Uterus (tissue), 4 donors: ENCODE measurements around the gene RMND5B. TPM values are rescaled to one million over a fixed set of nuclear protein-coding genes. Genes with fewer than 3 reads are reported as not detected.

ENCODE experiments used
- DNase-seq, 2 donors: peaks; one replicate each; pipeline ENCODE4 v3.0.0-alpha.2; 2019 to 2020
- H3K27ac ChIP-seq, 2 donors: fragments of 200-600 bp; sonication (generic); 1 replicate in 1 of 2; 2 replicates in 1 of 2; pipeline ENCODE4 v1.5.1; 2016 to 2018
- H3K27me3 ChIP-seq, 2 donors: fragments of 200-600 bp; sonication (generic); one replicate each; pipeline ENCODE4 v1.5.1; 2018 to 2019; ENCODE audit warnings: control low read depth in 1 of 2
- H3K36me3 ChIP-seq, 2 donors: fragments of 200-600 bp; sonication (generic); one replicate each; pipeline ENCODE4 v1.5.1; 2019; ENCODE audit warnings: control low read depth in 1 of 2
- H3K4me1 ChIP-seq, 2 donors: fragments of 200-600 bp; sonication (generic); one replicate each; pipeline ENCODE4 v1.5.1; 2018 to 2019; ENCODE audit warnings: control low read depth in 1 of 2
- H3K4me3 ChIP-seq, 2 donors: fragments of 200-600 bp; sonication (generic); 1 replicate in 1 of 2; 2 replicates in 1 of 2; pipeline ENCODE4 v1.5.1; 2018 to 2019; ENCODE audit warnings: mild to moderate bottlenecking in 1 of 2
- H3K9me3 ChIP-seq, 2 donors: fragments of 200-600 bp; sonication (generic); one replicate each; pipeline ENCODE4 v1.5.1; 2019; ENCODE audit warnings: control low read depth in 1 of 2
- CTCF ChIP-seq, 4 experiments: fragments of 200-600 bp in 2 of 4; fragments of 450-650 bp in 2 of 4; sonication (generic) in 2 of 4; IDR thresholded peaks; one replicate each; pipeline ENCODE4 v1.5.1; 2016 to 2019; ENCODE audit warnings: antibody characterized with exemption in 4 of 4, mild to moderate bottlenecking in 2 of 4, moderate library complexity in 1 of 4
- POLR2A ChIP-seq, 2 donors: fragments of 450-650 bp; IDR thresholded peaks; one replicate each; pipeline ENCODE4 v1.6.1; 2016; ENCODE audit warnings: antibody characterized with exemption in 2 of 2, mild to moderate bottlenecking in 1 of 2, moderate library complexity in 1 of 2
- intact Hi-C: fragments of 100-400 bp; cut with DNase I; formaldehyde crosslinking; loops from one replicate; pipeline ENCODE4 v1.15.1; 2023; ENCODE audit warnings: low total_unique reads
- total RNA-seq, 4 donors: library from RNA; depleted of rRNA in 3 of 4; stranded (reverse); fragments of >200 nt in 3 of 4; gene quantifications; one replicate each; pipeline versions ENCODE4 v1.1.0 to v1.2.4, GENCODE V29; 2014 to 2023
- donor health status: DM: yes; HTN: yes; CAD: no.

RMND5B gene
- total RNA-seq, 4 donors from 2014 or later = 29.7 to 52.3 (median 39.9) TPM

- Histone ChIP-seq H3K4me1 (no peaks in the 10 kb centered on the region), H3K4me3 (no peak overlapping the region), H3K27me3 (no peaks in the 10 kb centered on the region), H3K27ac (no peak overlapping the region), H3K36me3 (no peaks in the 10 kb centered on the region), H3K9me3 (no peaks in the 10 kb centered on the region)
- intact Hi-C loops = no loop called here
- no peak for DNase-seq
- TF ChIP-seq CTCF (IDR thresholded peaks at IDR 0.05) (no peak), POLR2A (IDR thresholded peaks at IDR 0.05) (no peak)
Measured at GRCh38 chr5:178104492-178104891, 26.3 kb upstream of the RMND5B start.

- Histone ChIP-seq H3K36me3 (no peaks in the 10 kb centered on the region), H3K9me3 (no peaks in the 10 kb centered on the region), H3K27ac (no peak overlapping the region), H3K27me3 (no peaks in the 10 kb centered on the region), H3K4me1 (no peaks in the 10 kb centered on the region), H3K4me3 (no peak overlapping the region)
- DNase-seq = no peak
- intact Hi-C loops = no loop called here
- TF ChIP-seq POLR2A (IDR thresholded peaks at IDR 0.05) = no peak
- TF ChIP-seq CTCF (IDR thresholded peaks at IDR 0.05) = no peak
Measured at GRCh38 chr5:178106086-178106485, 24.7 kb upstream of the RMND5B start.

GRCh38 chr5:178106556-178107239 is 24.1 kb upstream of the RMND5B start:
- intact Hi-C loops = no loop called here

GRCh38 chr5:178107756-178108310 is 23.0 kb upstream of the RMND5B start:
- DNase-seq = no peak

More at GRCh38 chr5:178106556-178107239, 24.1 kb upstream of the RMND5B start:
- no peaks in the 10 kb centered on the region for H3K4me1 ChIP-seq
- no peak for DNase-seq
- no peaks in the 10 kb centered on the region for H3K36me3 ChIP-seq
- no peaks in the 10 kb centered on the region for H3K9me3 ChIP-seq
- no peak overlapping the region for H3K27ac ChIP-seq
- TF ChIP-seq POLR2A (IDR thresholded peaks at IDR 0.05) (no peak), CTCF (IDR thresholded peaks at IDR 0.05) (no peak)
- no peaks in the 10 kb centered on the region for H3K27me3 ChIP-seq
- no peak overlapping the region for H3K4me3 ChIP-seq

More at GRCh38 chr5:178107756-178108310, 23.0 kb upstream of the RMND5B start:
- no peaks in the 10 kb centered on the region for H3K4me1 ChIP-seq
- no peak overlapping the region for H3K4me3 ChIP-seq
- H3K9me3 ChIP-seq = no peaks in the 10 kb centered on the region
- H3K27me3 ChIP-seq = no peaks in the 10 kb centered on the region
- H3K27ac ChIP-seq = no peak overlapping the region
- H3K36me3 ChIP-seq = no peaks in the 10 kb centered on the region
- no peak for TF ChIP-seq CTCF (IDR thresholded peaks at IDR 0.05)
- TF ChIP-seq POLR2A (IDR thresholded peaks at IDR 0.05) = no peak
- intact Hi-C loops = no loop called here
